Right ventricle myocardium inferior (tissue), 1 donor: ENCODE results near the gene SUGCT. TPM values are rescaled to one million over a fixed set of nuclear protein-coding genes. Genes with fewer than 3 reads are reported as not detected.

Source experiments
- ATAC-seq: fragments of 200-7000 bp; cut with Tn5 transposase; one replicate; pipeline ENCODE4 v1.9.1; 2020; ENCODE audit warnings: mild to moderate bottlenecking, moderate library complexity
- DNase-seq: peaks from one replicate; pipeline ENCODE4 v3.0.0; 2021; ENCODE audit errors: missing footprints
- intact Hi-C: fragments of 100-400 bp; cut with DNase I; formaldehyde crosslinking; loops from one replicate; pipeline ENCODE4 v1.11.0; 2022
- total RNA-seq: library from RNA; stranded (reverse); fragmentation: NEBNext Ultra II Directional; extraction: Animal tissue kit (Norgen Biotek cat#: 25700); gene quantifications from one replicate; pipeline ENCODE4 v1.2.1, GENCODE V29; 2021
- donor health status: DM: no; HTN: yes; CAD: no; lungs with severe emphysema.

The SUGCT gene
- total RNA-seq, 1 donor from 2014 or later = 4.4 TPM

DNA sequence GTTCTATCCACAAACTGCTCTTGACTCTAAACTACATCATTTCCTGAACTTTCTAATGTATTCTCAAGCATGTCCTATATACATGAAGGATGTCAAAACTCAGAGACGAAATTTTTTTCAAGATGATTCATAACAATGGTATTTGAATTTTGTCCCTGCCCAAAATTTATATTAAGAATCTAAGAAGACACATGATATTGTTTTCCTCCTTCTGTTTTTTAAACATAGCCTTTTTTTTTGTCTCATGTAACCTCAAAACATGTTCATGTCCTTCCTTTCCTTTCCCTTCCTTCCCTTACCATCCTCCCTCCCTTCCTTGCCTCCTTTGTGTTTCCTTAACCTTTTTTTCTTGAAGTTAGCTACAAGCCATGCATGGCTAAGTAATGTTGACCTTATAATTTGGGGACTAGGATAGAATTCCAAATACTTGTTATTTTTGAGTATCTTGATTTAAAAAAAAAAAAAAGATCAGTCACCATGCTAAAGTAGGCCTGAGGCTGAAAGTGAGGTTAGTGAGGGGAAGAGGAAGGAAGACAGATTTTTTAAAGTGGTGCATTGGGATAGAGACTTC lies 163.0 kb downstream of the SUGCT start:
- no peak for DNase-seq
- intact Hi-C loops = no loop called here
- no peak for ATAC-seq

GRCh38 chr7:40298421-40298820 lies 163.6 kb downstream of the SUGCT start:
- DNase-seq (no peak), ATAC-seq (no peak)
- intact Hi-C loops = no loop called here

GRCh38 chr7:40299097-40299496 lies 164.3 kb downstream of the SUGCT start:
- ATAC-seq (no peak), DNase-seq (no peak)
- intact Hi-C loops = no loop called here

DNA sequence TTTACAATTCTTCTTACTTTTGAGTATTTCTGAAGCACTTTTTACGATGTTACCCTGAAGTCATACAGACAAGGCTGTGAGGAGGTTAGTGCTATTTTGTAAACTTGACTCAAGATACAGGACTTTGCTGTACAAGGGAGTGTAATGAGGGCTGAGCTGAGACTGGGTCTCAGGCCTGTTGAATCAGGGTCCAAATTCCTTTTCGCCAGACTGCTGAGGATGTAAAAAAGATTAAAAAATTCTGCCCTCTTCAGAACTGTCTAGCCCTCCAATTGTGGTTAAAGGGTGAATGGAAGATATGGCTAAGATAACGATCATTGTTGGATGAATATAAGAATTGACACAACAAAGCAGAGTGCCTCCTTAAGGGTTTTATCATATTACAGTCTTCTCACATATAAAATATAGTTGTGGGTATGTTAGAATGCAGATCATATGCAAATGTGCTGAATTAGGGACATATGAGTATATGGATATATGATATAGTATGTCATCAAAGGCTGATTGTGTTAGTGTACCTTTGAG lies 165.4 kb downstream of the SUGCT start:
- intact Hi-C loops = no loop called here
- DNase-seq (no peak), ATAC-seq (no peak)

- intact Hi-C loops = no loop called here
- ATAC-seq (no peak), DNase-seq (no peak)
Measured at GRCh38 chr7:40301486-40302068, 166.8 kb downstream of the SUGCT start.

GRCh38 chr7:40303996-40304395 lies 169.2 kb downstream of the SUGCT start:
- no peak for ATAC-seq
- no peak for DNase-seq
- intact Hi-C loops = no loop called here

GRCh38 chr7:40305229-40305628 lies 170.4 kb downstream of the SUGCT start:
- ATAC-seq = no peak

DNA sequence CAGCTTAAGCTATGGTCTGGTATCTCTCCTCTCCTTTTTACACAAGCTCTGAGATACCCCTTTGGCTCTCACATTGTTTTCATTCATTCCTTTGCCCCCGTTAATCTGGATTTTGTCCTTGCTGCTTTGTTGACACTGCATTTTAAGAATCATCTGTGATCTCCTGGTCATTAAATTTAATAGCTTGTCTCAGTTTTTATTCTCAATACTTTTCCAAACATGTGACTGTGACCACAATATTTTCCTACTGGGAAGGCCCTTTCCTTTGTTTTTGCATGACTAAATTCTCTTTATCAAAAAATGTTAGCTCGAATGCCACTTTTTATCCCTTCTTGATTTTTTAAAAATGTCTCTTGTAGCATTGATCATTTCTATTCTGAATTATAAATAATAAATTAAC lies 171.2 kb downstream of the SUGCT start:
- no peak for DNase-seq
- intact Hi-C loops = no loop called here
- no peak for ATAC-seq

More at GRCh38 chr7:40305229-40305628, 170.4 kb downstream of the SUGCT start:
- no peak for DNase-seq
- intact Hi-C loops = no loop called here

DNA sequence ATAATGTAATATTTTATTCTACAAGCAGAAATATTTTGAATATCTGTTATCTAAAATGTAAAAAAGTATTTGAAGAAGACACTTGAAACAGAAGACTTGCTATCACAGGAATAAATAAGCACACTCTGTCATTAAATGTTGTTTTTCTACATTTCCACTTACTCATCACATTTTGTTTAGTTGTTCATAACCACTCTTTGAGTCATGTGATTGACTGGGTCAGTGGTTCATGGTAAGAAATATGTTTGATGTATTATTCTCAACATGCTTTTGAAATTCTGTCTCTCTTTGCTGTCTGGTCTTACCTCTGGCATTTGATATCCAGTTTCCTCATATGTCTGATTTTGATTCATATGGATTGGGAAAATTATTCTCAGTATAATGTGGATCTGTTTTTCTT lies 171.8 kb downstream of the SUGCT start:
- DNase-seq (no peak), ATAC-seq (no peak)
- intact Hi-C loops = no loop called here

- intact Hi-C loops = no loop called here
- no peak for ATAC-seq
- DNase-seq = no peak
Measured at GRCh38 chr7:40310258-40310657, 175.5 kb downstream of the SUGCT start.

GRCh38 chr7:40311307-40311706 lies 176.5 kb downstream of the SUGCT start:
- DNase-seq (no peak), ATAC-seq (no peak)
- intact Hi-C loops = no loop called here

GRCh38 chr7:40315277-40315676 lies 180.5 kb downstream of the SUGCT start:
- intact Hi-C loops = no loop called here
- no peak for ATAC-seq
- DNase-seq = no peak

DNA sequence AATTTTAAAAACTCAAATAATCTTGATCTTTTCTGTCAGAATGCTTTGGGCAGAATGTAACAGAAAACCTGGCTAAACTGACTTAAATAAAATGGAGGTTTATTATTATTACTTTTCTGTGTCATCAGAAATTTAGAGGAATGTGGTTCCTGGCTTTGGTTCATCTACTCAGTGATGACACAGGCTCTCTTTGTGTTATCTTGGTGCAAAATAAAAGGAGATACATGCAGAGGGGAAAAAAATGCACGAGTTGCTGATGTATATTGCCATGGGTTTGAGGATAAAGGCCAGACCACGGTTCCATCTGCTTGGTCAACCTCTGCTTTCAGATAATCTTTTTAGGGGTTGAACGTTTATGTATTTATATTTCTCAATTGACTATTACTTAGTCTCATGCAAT lies 181.4 kb downstream of the SUGCT start:
- intact Hi-C loops = no loop called here
- no peak for DNase-seq
- ATAC-seq = no peak

DNA sequence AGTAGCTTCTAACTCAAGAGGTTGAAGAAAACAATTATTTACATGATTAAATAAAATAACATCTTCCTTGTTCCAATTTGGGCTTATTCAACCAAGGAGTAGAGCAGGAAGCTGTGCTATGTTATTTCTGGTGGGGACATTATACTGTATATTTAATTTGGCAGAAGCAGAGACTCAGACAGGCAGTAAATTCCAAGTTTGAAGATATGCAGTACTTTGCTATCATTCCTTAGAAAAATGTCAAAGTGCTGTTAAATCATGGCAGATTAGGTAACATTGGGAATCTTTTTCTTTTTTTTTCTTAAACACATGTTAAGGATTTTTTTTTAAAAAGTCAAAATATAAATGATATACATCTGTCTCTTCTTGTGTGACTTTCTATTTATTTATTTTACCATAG lies 190.1 kb downstream of the SUGCT start:
- intact Hi-C loops = no loop called here
- ATAC-seq = no peak

DNA sequence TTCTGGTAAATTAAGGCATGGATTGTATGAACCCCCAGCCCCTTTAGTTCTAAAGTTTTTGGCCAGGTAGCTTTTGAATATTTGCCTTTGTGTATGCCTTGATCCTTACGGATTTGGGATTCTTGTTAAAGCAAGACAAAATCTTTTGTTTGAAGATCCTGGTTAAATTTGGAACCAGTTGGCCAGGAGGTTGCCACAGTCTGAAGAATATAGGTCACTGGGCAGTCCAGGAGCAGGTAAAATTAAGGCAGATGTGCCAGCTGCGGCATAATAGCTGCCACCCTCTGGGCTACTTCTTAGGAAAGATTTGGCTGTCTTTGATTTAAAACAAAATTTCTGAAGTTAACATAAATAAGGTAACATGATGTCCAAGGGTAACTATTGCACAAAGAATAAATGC lies 192.3 kb downstream of the SUGCT start:
- no peak for ATAC-seq
- no peak for DNase-seq
- intact Hi-C loops = no loop called here

More for the DNA sequence above, 190.1 kb downstream of the SUGCT start:
- DNase-seq = no peak

DNA sequence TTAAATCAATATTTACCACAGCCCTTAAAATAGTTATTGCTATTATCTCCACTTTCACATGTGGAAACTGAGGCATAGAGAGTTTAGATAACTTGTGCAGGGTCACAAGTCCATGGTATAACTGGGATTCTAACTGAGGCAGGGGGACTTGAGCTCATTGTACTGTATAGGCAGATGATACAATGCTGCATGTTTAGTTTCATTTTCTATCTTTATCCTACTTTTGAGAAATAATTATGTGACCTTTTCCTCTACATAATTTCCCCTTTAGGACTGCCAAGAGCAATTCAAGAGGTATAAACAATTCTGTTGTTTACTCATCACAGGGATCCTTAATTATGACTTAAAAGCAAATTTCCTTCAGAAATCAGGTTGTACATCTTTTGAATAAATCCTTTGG lies 193.1 kb downstream of the SUGCT start:
- intact Hi-C loops = no loop called here
- no peak for DNase-seq
- no peak for ATAC-seq

DNA sequence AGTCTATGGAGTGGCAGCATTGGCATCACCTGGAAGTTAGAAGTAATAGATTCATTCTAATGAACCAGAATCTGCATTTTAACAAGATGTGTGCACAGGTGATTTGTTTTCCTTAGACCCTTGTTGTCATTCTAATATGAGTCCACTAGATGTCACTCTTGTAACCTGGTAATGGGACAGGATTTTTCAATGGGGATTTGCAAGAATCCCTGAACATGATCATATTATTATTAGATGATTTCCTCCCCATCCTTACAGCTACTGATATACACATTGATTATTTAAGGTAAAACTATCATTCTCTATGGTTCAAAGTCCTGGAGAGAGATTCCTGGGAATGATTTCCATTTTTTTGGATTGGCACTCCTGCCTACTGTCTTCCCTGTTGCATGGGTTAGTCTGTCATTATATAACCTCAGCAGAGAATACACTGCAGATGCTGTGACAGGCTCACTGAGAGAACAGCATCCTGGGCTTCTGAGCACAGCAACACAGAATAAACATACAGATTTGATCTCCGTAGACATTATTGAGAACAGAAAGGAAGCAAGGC lies 194.9 kb downstream of the SUGCT start:
- intact Hi-C loops = loop anchor here (2.0 kb wide), 1 partner anchor 1375 kb away; no protein-coding TSS in a partner anchor
- ATAC-seq = peak; percentile 39
- DNase-seq = no peak

- no peak for DNase-seq
- intact Hi-C loops = loop anchor here (2.0 kb wide), 1 partner anchor 1374 kb away; no protein-coding TSS in a partner anchor
- no peak for ATAC-seq
Measured at GRCh38 chr7:40330408-40330807, 195.6 kb downstream of the SUGCT start.

DNA sequence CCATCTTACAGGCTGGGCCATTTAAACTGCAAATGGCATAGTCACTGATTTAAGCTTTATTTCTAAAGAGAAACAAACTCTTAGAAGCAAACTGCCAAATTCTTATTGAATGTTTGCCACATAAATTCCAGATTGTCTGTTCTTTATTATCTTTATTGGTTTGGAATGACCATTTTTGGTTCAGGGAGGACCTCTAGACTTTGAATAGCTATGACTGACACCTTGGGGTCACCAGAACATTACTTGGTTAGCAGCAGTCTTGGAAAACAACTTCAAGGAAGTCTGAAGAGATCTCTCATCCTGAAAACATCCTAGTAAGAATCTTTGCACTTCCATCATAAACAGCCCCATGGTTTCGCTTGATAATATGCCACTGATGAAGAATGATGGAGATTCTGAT lies 197.1 kb downstream of the SUGCT start:
- ATAC-seq (no peak), DNase-seq (no peak)
- intact Hi-C loops = loop anchor here (2.0 kb wide), 1 partner anchor 1373 kb away; no protein-coding TSS in a partner anchor

DNA sequence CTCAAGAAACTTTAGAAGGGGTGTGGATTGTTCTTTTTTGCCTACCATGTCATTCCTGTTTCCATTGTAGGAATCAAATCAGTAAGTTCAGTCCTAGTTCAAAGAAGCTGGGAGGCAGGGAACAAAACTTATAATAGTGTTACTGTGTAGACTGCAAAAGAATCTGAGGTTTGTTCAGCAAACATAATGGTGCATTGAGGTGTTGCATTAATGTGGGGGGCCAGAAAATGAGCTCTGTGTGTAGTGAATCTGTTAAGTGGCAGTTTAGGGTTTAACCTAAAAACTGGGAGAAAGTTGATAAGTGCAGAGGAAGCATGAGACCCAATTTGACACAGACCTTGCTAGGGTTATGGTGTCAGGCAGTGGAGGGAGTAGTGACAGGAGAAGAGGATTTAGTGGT lies 197.7 kb downstream of the SUGCT start:
- intact Hi-C loops = no loop called here

More for the DNA sequence above, 197.7 kb downstream of the SUGCT start:
- DNase-seq = no peak
- no peak for ATAC-seq
